ENCODE measurements around the gene FAHD1.
"Not testable (repeated sequence)": the region's sequence is repeated elsewhere in the genome, so short reads cannot be mapped to it uniquely, and the experiment has no call there.

The FAHD1 gene

GRCh38 chr16:1790261-1790610, 36.8 kb upstream of the FAHD1 start:
- DNase-seq, result no peak

- DNase-seq, result no peak
These were observed 36.3 kb upstream of the FAHD1 start for GRCh38 chr16:1790611-1791255.

GRCh38 chr16:1791256-1791942, 35.6 kb upstream of the FAHD1 start:
- no peak for DNase-seq

GRCh38 chr16:1791943-1792812, 34.8 kb upstream of the FAHD1 start:
- DNase-seq, result no peak

- DNase-seq, result no peak
These were observed 34.0 kb upstream of the FAHD1 start for GRCh38 chr16:1792836-1793577.

GRCh38 chr16:1793578-1794220, 33.3 kb upstream of the FAHD1 start, which contains the start of gene IGFALS:
Gene IGFALS, minus strand, starts transcription at chr16:1793705. Its CDS starts 53 bp downstream, at chr16:1793652.
- no peak for DNase-seq

- DNase-seq, result no peak
These were observed 32.7 kb upstream of the FAHD1 start for GRCh38 chr16:1794221-1794871.

- no peak for DNase-seq
These were observed 31.9 kb upstream of the FAHD1 start for GRCh38 chr16:1794908-1795666.

- DNase-seq, result not testable (repeated sequence)
These were observed 27.7 kb upstream of the FAHD1 start for GRCh38 chr16:1799263-1799662.

GRCh38 chr16:1800701-1801100, 26.3 kb upstream of the FAHD1 start:
- no peak for DNase-seq

- no peak for DNase-seq
These were observed 19.4 kb upstream of the FAHD1 start for GRCh38 chr16:1807626-1808025.

GRCh38 chr16:1808691-1809090, 18.3 kb upstream of the FAHD1 start:
- DNase-seq, result no peak

GRCh38 chr16:1809281-1809801, 17.7 kb upstream of the FAHD1 start:
- DNase-seq, result no peak

GRCh38 chr16:1810106-1810505, 16.9 kb upstream of the FAHD1 start:
- DNase-seq, result no peak

GRCh38 chr16:1810536-1810935, 16.5 kb upstream of the FAHD1 start:
- no peak for DNase-seq

GRCh38 chr16:1812732-1813163, 14.3 kb upstream of the FAHD1 start:
- peak; percentile 35 to 47 for DNase-seq

GRCh38 chr16:1815461-1815860, 11.5 kb upstream of the FAHD1 start:
- no peak for DNase-seq

GRCh38 chr16:1816396-1817275, 10.4 kb upstream of the FAHD1 start:
- no peak for DNase-seq

- no peak for DNase-seq
These were observed 9.8 kb upstream of the FAHD1 start for GRCh38 chr16:1817276-1817589.

- no peak for DNase-seq
These were observed 9.3 kb upstream of the FAHD1 start for GRCh38 chr16:1817716-1818115.
